GM12875 (cell line): Measurements from ENCODE around the gene TATDN2.
"Not testable (repeated sequence)": the region's sequence is repeated elsewhere in the genome, so short reads cannot be mapped to it uniquely, and the experiment has no call there.

Source experiments
- H3K4me3 ChIP-seq: one replicate; pipeline ENCODE4 v1.5.1; 2011; ENCODE audit warnings: low read depth, low read length, control low read depth
- TF ChIP-seq, protein P1 (sequence below): IDR thresholded peaks from 2 replicates; pipeline ENCODE4 v1.5.1; 2011; ENCODE audit warnings: low read depth, mild to moderate bottlenecking, control low read depth, inconsistent platforms, low read length, moderate library complexity, borderline replicate concordance; ENCODE audit not compliant: insufficient read depth

TATDN2 gene

DNA sequence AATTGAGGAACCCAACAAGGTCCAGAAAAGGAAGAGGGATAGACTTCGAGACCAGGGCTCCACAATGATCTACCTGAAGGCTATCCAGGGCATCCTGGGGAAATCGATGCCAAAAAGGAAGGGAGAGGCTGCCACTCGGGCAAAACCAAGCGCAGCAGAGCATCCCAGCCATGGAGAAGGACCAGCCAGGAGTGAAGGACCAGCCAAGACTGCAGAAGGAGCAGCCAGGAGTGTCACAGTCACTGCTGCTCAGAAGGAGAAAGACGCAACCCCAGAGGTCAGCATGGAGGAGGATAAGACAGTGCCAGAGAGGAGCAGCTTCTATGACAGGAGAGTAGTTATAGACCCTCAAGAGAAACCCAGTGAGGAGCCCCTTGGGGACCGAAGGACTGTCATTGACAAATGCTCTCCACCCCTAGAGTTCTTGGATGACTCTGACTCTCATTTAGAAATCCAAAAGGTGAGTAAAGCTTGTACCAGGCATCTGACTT is 12.0 kb downstream of the TATDN2 start:
- TF ChIP-seq, protein P1, sequence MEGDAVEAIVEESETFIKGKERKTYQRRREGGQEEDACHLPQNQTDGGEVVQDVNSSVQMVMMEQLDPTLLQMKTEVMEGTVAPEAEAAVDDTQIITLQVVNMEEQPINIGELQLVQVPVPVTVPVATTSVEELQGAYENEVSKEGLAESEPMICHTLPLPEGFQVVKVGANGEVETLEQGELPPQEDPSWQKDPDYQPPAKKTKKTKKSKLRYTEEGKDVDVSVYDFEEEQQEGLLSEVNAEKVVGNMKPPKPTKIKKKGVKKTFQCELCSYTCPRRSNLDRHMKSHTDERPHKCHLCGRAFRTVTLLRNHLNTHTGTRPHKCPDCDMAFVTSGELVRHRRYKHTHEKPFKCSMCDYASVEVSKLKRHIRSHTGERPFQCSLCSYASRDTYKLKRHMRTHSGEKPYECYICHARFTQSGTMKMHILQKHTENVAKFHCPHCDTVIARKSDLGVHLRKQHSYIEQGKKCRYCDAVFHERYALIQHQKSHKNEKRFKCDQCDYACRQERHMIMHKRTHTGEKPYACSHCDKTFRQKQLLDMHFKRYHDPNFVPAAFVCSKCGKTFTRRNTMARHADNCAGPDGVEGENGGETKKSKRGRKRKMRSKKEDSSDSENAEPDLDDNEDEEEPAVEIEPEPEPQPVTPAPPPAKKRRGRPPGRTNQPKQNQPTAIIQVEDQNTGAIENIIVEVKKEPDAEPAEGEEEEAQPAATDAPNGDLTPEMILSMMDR = no peak
- no peak overlapping the region for H3K4me3 ChIP-seq

DNA sequence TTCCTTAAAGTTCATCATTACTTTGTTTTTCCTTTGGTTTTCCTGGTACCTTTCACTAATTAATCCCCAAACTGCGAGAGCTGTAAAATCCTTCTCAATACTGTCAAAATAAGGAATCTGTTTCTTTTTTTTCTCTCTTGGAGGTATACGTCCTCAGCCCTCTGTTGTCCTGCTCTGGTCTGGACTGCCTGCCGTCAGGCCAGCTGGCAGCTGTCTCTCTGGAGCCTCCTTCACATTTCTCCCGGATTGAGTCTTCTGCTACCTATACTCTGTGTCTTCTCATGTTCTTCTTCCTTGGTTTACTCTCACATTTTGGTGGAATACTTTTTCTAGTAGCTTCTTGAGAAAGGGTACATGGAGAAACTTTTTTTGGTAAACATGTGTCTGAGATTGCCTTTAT is 13.8 kb downstream of the TATDN2 start:
- TF ChIP-seq, protein P1 = no peak
- no peak overlapping the region for H3K4me3 ChIP-seq

DNA sequence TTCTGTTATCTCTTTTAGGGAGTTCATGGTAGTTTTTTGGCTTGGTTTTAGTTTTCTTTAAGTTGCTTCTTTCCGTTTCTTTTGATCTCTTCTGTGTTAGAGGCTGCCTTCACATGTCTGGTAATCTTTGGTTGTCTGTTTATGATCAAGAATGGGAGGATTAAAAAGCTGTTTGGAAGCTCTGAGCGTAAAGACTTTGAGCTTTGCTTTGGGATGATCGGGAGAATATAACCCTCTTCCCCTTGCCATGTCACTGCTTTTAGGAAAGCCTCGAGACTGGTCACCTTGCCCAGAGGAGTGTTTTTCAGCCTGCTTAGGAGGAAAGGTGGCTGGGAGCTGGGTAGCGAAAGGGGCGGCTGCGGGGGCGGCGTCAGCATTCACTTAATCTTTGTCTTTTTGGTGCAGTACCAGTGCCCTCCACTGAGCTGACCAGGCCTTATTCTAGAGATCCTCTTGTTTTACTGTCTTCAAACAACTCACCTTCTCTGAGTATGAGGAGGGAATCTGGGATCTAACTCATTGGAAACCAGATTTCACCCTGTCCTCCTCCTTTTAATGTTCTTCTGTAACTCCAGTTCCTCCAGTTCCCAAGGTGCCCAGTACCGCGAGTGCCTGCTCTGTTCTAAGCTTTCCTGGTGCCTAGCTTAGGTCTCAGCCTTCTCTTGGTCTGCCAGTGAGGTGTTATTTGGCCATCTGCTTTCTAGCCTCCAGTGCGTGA is 15.5 kb downstream of the TATDN2 start:
- TF ChIP-seq, protein P1 = peak; percentile 53; the same call in 1 of the 2 replicates
- H3K4me3 ChIP-seq = no peak overlapping the region

DNA sequence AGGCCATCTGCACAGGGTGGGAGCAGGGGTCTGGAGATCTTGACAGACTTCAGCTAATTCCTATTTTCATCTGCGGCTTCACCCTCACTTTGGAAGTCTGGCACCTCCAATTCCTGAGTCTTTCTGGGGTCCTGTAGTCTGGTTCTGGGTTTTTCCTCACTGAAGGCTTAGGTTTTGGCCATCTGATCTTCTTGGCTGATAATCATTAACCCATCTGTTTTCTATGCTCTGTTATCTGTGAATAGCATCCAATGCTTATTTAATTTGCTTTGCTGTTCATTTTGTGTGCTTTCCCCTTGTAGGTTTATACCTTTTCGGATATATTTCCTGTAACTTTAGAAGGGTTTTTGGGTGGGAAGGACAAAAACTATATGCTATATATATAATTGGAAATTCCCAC is 17.6 kb downstream of the TATDN2 start:
- no peak overlapping the region for H3K4me3 ChIP-seq
- TF ChIP-seq, protein P1 = no peak

DNA sequence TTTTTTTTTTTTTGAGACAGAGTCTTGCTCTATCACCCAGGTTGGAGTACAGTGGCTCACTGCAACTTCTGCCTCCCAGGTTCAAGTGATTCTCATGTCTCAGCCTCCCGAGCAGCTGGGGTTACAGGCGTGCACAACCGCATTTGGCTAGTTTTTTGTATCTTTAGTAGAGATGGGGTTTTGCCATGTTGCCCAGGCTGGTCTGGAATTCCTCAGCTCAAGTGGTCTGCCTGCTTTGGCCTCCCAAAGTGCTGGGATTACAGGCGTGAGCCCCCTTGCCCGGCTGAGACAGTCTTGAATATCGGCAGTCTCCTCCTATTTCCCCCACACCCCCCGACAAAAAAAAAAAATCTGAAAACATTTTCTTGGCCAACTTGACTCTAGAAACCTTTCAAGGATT is 18.7 kb downstream of the TATDN2 start:
- not testable (repeated sequence) for H3K4me3 ChIP-seq

DNA sequence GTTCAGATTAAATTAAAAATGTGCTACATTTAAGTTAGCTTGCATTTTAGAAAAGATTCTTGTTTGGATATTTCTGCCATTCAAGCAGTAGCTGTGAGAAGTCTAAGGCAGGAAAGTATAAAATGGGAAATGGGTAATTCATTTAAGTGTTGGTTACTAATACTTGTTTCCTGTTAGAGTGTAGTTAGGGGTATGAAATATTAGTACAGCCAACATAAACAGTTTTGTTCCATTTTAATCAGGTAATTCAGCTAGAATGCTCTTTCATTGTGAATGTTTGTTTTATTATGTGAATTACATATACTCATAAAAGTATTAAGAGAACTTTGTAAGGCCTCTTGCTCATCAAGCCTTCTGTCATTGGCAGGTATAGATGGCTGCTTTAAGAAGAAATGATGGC is 19.9 kb downstream of the TATDN2 start:
- TF ChIP-seq, protein P1 = no peak
- no peak overlapping the region for H3K4me3 ChIP-seq

DNA sequence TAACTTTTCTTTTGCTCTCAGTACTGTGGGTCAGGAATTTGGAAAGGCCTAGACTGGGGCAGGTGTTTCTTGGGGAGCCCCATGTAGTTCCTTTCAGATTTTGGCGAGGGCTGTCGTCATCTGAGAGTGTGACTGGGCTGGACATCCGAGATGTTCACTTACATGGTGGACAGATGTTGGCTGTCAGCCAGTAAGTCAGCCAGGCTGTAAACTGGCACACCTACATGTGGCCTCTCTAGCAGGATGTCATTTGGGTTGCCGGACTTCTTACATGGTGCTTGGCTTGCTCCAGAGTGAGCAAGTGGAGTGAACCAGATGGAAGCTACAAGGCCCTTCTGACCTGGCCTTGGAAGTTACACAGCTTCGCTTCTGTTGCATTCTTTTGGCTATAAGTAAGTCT is 20.7 kb downstream of the TATDN2 start:
- TF ChIP-seq, protein P1 = no peak
- H3K4me3 ChIP-seq = no peak overlapping the region

DNA sequence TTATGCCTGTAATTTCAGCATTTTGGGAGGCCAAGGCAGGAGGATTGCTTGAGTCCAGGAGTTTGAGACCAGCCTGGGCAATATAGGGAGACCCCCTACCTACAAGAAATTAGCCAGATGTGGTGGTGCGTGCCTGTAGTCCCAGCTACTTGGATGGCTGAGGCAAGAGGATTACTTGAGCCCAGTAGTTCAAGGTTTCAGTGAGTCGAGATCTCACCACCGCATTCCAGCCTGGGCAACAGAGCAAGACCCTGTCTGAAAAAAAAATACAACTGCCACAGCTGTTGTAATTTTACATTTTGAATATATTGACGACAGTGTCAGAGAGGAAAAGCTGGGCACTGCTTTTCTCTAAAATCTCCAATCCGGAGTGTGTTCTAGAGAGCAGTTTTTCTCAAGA is 21.2 kb downstream of the TATDN2 start:
- TF ChIP-seq, protein P1 = no peak
- H3K4me3 ChIP-seq = no peak overlapping the region

DNA sequence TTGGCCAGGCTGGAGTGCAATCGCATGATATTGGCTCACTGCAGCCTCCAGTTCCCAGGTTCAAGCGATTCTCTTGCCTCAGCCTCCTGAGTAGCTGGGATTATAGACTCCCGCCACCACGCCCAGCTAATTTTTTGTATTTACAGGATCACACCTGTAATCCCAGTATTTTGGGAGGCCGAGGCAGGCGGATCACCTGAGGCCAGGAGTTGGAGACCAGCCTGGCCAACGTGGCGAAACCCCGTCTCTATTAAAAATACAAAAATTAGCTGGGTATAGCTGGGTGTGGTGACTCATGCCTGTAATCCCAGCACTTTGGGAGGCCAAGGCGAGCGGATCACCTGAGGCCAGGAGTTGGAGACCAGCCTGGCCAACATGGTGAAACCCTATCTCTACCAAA is 24.2 kb downstream of the TATDN2 start:
- not testable (repeated sequence) for H3K4me3 ChIP-seq
